Subcutaneous adipose tissue (tissue), 4 donors: ENCODE measurements around the gene PDK2. TPM values are rescaled to one million over a fixed set of nuclear protein-coding genes. Genes with fewer than 3 reads are reported as not detected.

Experiments
- total RNA-seq, 4 donors: library from RNA; depleted of rRNA; stranded (reverse); fragments of >200 nt; gene quantifications; one replicate each; pipeline ENCODE4 v1.1.0, GENCODE V29; 2016
- TF ChIP-seq, protein P1 (sequence below): fragments of 450-650 bp; IDR thresholded peaks from one replicate; pipeline ENCODE4 v1.5.1; 2016; ENCODE audit warnings: low read depth, mild to moderate bottlenecking, control low read depth, antibody characterized with exemption, moderate library complexity

Gene PDK2
- total RNA-seq, 4 donors from 2014 or later, result 37.4 to 157 (median 43.1) TPM

DNA sequence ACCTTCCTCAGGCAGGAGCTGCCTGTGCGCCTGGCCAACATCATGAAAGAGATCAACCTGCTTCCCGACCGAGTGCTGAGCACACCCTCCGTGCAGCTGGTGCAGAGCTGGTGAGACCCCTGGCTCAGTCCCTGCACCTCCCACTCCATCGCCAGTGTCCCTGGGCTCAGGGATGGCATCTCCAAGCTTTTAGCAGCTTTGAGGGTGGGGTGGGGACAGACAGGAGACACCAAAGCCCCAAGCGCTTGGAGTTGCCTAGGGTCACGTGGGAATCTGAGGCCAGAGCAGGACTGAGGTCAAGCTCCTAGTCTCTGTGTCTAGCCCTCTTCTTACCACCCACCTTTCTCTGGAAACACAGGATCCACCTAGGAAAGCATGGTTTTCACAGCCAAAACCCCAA, 2.3 kb downstream of the PDK2 start:
- TF ChIP-seq, protein P1, sequence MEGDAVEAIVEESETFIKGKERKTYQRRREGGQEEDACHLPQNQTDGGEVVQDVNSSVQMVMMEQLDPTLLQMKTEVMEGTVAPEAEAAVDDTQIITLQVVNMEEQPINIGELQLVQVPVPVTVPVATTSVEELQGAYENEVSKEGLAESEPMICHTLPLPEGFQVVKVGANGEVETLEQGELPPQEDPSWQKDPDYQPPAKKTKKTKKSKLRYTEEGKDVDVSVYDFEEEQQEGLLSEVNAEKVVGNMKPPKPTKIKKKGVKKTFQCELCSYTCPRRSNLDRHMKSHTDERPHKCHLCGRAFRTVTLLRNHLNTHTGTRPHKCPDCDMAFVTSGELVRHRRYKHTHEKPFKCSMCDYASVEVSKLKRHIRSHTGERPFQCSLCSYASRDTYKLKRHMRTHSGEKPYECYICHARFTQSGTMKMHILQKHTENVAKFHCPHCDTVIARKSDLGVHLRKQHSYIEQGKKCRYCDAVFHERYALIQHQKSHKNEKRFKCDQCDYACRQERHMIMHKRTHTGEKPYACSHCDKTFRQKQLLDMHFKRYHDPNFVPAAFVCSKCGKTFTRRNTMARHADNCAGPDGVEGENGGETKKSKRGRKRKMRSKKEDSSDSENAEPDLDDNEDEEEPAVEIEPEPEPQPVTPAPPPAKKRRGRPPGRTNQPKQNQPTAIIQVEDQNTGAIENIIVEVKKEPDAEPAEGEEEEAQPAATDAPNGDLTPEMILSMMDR, result no peak

DNA sequence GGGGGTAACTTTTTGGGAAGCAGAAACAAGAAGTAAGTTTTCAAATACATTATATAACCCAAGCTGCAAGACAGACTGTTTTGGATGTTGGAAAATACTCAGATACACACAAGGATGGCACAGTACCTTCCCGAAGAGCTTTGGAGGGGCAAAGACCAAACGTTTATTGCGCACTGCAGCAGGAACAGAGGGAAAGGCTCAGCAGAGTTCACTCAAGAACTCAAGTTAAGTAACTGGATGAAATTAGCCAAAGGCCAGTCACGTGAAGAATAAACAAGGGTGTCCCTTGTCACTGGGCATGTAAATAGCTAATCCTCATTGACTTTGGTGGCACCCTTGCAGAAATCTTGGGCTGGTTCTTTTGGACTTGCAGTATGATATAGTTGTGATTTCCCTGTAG, 2.8 kb downstream of the PDK2 start:
- TF ChIP-seq, protein P1, result no peak

DNA sequence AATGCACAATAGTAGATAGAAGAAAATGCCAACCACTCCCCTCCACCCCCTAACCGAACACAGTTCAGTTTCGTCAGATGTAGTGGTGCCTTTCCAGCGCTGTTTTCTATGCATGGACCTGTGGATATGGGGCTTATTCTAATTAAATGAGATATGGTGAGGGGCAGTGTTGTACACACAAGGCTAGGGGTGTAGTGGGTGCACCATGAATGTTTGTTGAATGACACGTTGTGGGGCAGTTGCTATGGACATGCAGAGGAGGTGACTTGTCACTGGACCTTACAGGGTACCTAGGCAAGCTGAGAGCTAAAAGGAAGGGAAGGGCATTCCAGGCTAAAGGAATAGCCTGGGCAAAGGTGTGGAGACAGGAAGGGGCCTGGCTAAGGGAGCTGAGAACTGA, 3.4 kb downstream of the PDK2 start:
- TF ChIP-seq, protein P1, result no peak

DNA sequence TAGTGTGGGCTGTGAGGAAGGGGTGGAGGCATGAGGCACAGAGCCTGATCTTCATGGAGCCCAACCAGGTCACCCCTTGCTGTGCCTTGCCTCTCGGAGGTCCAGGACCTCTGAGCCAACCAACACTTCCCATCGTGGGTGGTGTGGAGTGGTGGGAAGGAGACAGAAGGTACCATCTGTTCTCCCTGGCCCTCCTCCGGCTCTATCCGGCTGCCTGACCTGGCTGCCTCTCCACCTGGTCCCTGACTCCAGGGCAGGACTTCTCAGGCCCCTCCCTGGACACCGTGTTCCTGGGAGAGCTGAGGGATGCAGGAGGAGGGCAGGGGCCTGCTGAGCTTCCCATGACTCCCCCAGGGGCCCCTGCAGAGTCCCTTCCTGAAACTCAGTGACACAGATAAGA, 3.9 kb downstream of the PDK2 start:
- TF ChIP-seq, protein P1, result no peak

DNA sequence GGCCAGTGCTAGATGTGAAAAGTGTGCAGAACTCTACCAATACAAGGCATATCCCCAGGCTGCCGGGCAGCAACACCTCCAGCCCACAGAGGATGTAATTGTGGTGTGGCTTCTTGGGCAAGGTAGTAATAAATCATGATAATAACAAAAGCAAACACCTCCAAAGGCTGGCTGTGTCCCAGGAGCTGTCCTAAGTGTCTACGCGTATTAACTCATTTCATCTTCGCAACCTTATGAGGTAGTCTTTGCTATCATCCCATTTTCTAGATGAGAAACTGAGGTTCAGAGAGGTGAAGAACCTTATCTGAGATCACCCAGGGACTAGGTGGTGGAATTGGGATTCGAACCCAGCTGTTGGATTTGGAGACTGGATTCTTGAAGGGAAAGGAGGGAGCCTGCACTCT, 5.3 kb downstream of the PDK2 start:
- TF ChIP-seq, protein P1, result no peak

DNA sequence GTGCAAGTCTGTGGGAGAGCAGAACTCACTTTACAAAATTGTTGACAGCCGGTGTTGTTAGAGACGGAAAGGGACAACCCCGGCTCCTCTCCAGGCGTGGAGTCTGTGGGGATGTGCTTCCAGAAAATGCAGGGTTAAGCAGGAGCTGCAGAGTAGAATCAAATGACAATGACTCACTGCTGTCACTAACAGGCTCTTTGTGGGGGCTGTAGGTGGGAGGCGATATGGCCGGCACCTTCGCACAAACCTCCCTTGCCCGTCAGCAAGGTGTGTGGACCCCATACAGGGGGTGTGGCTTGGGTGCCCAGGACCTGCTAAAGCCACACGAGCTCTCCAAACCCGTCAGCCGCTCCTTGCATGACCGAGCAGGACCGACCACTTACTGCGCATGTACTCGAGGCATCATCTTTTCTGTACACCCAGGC, 5.8 kb downstream of the PDK2 start:
- TF ChIP-seq, protein P1, result no peak

DNA sequence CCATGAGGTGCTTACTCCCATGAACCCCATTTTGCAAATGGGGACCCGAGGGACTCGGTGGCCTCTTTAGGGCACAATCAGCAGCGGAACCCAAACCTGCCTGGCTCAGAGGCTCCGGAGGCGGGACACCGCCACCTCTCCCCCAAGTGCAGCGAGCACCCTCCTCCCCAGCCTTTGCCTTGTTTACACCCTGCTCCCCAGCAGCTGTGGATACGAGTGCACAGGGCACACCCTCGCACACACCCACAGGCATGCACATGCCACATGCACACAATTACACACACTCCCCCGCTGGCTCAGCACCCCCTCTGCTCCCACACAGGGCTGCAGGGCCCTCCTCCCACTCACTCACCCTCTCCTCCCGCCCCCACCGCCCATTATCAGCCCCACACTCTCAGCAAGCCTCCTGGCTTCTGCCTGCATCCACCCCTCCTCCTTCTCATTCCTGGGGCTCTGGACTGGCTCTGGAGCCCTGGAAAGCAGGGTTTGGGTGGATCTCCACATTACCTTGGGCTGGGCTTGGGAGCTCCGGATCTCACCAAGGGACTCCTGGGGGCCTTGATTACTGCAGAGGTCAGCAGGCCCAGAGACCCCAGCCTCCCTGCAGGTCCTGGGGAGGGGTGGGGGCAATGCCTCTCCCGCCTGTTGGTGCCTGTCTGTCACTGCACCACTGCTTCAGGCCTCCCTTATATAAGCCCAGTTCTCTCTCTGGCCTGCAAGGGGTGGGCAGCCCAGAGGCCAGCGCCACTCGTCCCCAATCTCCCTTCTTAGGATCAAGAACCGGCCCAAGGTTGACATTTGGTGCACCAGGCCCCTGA, 6.4 kb downstream of the PDK2 start:
- TF ChIP-seq, protein P1, result no peak
